ENCODE data around the gene STRC.
"Not testable (repeated sequence)": the region's sequence is repeated elsewhere in the genome, so short reads cannot be mapped to it uniquely, and the experiment has no call there.

The STRC gene

DNA sequence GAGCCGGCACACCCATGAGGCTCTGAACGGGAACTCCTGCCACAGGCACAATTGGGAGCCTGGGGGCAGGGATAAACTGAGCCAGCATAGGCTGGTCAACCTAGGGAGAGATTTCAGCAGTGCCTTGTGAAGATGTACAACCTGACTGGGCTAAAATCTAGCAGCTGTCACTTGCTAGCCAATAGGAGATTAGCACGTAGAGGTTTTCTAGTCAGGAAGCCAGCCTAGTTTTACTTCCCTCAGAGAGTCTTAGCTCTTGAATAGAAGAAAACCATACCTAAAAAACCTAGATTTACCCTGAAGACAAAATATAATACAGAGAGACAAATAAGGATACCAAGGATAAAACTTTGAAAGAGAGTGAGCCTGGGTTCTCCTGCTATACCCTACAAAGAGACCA is 55.8 kb downstream of the STRC start:
- DNase-seq: not testable (repeated sequence)

DNA sequence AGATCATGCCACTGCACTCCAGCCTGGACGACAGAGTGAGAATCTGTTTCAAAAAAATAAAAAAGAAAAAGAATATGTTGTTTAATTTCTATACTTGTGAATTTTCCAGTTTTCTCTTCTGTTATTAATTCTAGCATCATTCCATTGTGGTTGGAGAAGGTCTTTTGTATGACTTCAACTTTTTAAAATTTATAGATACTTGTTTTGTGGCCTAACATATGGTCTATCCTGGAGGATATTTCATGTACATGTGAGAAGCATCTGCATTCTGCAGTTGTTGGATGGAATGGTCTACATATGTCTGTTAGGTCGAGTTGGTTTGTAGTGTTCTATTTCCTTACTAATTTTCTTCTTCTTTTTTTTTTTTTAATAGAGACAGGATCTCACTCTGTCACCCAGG is 65.6 kb downstream of the STRC start:
- no peak for DNase-seq

DNA sequence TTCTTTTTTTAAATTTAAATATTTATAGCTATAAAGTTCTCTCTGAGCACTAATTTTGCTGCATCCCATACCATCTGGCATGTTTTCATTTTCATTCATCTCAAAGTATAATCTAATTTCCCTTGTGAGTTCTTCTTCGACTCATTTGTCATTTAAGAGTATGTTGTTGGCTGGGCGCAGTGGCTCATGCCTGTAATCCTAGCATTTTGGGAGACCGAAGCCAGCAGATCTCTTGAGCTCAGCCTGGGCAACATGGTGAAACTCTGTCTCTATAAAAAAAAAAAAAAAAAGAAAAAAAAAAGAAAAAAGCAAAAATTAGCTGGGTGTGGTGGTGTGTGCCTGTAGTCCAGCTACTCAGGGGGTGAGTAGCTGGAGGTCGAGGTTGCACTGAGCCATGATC is 66.3 kb downstream of the STRC start:
- no peak for DNase-seq

DNA sequence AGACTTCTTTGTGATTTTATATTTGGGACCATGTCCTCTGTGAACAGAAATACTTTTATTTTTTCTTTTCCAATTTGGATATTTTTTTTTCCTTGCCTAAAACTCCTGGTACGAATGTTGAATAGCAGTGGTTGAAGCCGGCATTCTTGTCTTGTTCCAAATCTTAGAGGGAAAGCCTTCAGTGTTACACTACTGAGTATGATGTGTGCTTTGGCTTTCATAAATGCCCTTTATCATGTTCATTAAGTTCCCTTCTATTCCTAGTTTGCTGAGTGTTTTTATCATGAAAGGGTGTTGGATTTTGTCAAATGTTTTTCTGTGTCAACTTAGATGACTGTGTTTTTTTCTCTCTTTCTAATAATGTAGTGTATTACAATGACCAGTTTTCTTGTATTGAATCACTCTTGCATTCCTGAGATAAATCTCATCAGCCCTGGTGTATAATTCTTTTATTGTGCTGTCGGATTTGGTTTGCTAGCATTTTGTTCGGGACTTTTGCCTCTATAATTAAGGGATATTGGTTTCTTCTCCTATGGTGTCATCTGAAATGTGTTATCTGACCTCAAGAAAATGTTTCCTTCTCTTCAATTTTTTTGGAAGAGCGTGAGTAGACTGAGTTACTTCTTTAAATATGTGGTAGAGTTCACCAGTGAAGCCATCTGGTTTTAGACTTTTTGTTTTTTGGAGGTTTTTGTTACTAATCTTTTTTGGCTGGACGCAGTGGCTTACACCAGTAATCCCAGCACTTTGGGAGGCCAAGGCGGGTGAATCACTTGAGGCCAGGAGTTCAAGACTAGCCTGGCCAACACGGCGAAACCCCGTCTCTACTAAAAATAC is 67.9 kb downstream of the STRC start:
- no peak for DNase-seq

Measured in activated CD8-positive, alpha-beta memory T cell treated with anti-CD3 and anti-CD28 coated beads, Interleukin-2, amount 50 U/mL, for 4 hours (primary cell).